ENCODE data around the gene YOD1.
A peak's percentile ranks its signal among the peaks of the same experiment; 100 is the strongest.

The YOD1 gene

DNA sequence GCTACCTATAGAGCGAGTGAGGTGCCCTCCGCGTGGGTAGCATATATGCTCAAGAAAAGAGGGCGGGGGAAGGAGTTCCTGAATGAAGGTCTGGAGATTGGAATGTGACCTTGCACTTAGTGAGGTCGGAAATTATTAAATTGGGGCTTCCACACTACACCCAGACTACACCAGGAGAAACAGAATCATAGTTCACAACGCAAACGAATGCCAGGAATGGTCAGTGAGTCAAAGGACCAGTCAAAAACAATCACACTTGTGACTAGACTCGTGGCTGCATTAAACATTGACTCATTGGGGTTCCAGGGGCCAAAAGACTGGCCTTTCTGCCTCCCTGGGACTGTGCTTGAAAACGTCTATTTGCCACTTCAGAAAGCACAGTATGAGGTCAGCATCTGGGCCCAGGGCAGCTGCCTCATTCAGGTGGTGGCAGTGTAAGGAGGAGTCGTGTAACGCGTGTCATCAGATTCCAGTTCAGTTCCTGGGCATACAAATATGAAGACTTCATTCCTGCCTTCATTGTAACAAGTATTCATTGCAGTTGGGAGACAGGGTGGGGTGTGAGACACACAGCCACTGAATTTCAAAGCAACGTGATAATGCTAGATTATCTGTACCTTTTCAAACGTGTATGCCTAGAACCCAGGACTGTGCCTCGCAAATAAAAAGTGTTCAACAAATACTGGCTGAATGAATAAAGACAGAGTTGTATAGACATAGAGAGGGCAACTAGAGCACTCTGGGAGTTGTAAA lies at the start of gene YOD1:
Gene YOD1 (minus strand): TSS at position 18 of the 753 bp plus-strand sequence. CDS start 178 bp downstream, outside the sequence.
- H3K4me3 ChIP-seq (ENCODE audit: low read depth, low read length): peak within 1 kb of the TSS; percentile 92

DNA sequence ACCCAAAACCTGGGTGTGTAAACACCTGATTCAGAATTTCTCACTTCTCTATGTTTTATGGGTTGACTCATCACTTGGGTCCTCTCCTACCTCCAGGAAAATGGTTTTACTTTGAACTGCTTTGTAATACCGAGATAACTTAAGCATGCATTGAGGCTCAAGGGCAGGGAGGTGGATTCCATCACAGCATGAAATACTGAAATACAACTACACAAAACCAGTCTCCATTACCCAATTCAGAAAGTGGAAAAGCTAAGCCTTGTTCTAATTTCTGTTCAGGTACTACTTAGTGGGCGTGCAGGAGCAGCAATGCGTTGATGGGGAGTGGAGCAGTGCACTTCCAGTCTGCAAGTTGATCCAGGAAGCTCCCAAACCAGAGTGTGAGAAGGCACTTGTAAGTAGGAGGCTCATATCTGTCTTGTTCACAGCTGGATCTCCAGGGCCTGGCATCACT lies 46.9 kb upstream of the YOD1 start:
- H3K4me3 ChIP-seq (ENCODE audit: low read depth, low read length): no peak overlapping the region

DNA sequence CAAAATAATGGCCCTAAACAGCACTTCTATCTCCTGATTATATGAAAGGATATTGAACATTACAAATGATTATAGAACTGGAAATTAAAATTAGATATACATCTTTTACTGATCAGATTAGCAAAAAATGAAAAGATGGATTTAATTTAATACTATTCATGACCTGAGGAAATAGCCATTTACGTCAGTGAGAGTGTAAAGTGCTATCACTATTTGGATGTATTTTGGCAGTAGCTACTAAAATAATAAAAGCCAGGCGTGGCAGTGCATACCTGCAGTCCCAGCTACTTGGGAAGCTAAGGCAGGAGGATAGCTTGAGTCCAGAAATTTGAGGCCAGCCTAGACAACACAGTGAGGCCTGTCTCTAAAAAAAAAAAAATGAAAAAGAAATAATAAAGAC lies 42.9 kb upstream of the YOD1 start:
- no peak overlapping the region for H3K4me3 ChIP-seq (ENCODE audit: low read depth, low read length)

DNA sequence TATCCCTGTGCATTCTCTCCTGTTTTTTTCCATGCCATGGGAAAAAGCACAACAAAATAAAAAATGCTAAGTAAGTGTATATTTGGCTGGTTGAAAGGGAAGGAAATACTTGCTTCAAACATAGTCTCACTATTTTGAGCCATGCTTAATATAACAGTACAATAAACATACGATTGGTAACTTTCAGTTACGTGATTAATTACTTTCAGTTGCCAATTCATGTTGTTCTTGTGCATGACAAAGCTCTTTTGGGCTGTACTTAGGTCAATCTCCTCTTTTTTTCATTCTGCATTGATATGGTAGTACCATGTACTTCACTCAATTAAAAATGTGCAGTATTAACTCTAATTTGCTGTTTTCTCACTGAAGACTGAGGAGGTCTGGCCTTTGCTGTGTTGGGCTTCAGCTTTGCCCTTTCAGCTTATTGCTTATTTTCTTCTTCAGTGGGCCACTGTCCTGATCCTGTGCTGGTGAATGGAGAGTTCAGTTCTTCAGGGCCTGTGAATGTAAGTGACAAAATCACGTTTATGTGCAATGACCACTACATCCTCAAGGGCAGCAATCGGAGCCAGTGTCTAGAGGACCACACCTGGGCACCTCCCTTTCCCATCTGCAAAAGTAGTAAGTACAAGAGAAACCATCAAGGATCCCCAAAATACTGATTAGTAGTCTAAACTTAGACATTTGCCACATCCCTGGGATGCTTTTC lies 40.3 kb upstream of the YOD1 start:
- H3K4me3 ChIP-seq (ENCODE audit: low read depth, low read length): no peak overlapping the region

DNA sequence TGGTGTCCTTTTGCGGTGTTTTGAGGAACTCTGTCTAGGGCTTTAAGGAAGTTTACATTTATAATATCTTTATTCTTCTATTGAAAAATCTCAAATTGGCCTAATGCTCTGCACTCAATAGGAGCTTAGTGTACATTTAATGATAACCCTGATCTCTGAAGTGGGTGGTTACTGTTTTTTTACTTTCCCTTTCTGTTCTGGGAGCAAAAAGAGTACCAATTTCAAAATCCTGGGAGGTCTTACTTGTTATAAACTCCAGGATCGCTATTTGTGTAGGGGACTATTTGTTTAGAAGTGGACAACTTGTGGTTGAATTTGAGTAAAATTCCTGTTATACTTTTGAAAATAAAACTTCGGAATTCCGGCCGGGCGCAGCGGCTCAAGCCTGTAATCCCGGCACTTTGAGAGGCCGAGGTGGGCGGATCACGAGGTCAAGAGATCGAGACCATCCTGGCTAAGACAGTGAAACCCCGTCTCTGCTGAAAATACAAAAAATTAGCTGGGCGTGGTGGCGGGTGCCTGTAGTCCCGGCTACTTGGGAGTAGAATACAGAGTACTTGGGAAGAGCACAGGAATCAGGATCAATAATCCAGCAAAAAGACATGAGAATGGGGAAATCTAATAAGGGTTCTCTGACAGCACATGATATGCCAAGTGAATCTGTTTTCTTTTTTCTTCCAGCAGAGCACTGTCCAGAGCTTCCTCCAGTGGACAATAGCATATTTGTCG lies 38.8 kb upstream of the YOD1 start:
- H3K4me3 ChIP-seq (ENCODE audit: low read depth, low read length): no peak overlapping the region

DNA sequence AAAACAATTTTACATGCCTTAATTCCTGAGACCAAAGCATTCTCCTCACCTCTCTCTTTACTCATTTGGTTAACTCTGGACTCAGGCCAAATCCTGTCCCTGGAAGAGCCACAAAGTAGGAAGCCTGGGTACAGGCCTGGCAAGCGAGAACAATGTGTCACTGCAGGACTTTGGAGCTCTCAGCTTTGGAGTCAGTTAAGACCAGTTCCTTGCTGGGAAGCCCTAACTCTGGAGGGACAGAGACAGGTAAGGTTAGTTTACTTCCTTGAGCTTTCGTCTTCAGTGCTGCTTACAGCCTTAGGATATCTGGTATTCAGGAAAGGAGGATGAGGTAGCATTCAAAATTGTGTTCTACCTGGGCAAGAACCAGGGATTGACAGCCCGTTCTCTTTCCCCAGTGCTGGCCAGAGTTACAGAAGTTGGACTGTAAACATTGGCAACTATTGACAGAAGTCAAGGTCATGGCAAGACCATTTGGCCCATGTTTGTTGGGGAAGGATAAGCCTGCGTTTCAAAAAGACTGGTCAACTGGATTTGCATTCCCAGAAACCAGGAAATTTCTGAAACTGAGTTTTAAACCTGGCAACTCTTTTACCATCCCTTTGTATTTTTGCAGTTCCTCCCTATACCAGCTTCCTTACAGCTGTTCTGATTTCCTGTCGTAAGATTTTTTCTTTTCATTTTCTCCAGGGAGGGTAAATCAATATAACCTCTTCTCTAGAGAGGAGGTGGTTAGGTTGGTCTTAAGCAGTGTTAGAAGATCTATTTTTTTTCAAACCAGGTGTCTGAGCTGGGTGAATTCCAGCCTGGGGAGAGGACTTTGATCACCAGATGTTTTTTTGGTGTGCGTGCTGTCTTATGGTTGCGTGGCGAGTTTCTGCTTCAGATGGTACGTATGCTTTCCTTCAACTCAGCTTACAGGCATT lies 38.0 kb upstream of the YOD1 start, which contains the start of gene C4BPB:
Gene C4BPB (plus strand): TSS at position 160 of the 926 bp plus-strand sequence. CDS start 672 bp downstream, at position 832.
- no peak within 1 kb of the TSS for H3K4me3 ChIP-seq (ENCODE audit: low read depth, low read length)

DNA sequence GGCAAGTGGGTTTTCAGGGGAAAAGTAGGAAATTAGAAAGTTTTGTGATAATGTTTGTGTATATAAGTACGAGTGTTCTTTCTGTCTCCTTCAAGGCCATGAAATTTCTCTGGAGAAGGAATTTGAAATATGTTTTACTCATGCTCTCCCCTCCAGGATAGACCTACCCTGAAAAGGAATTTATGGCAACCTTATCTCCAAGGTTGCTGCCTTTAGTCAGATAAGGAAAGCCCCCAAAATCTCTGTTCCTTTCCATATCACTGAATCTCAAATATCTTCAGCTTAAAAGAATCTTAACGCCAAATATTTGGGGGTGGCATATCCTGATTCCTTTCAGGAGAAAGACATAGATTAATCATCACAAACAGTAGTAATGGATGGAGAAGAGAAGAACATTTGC lies 37.2 kb upstream of the YOD1 start:
- no peak overlapping the region for H3K4me3 ChIP-seq (ENCODE audit: low read depth, low read length)

DNA sequence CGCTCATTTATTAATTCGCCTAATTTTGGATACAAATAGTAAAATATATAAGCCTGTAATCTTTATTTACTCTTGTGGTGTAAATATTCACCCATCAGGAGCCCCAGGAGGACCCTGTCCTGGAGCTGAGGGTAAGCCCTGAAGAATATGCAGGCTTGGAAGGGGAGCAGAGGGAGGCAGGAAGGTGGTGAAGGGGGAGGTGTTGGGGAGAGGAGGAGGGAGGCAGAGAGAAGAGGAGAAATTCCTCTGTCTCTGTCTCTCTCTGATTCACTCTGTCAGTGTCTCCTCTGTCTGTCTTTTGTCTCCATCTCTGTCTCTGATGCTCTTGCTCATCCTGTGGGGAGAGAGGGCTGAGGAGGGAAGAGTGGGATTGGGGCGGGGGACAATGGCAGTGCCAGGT lies 34.9 kb upstream of the YOD1 start:
- no peak overlapping the region for H3K4me3 ChIP-seq (ENCODE audit: low read depth, low read length)

DNA sequence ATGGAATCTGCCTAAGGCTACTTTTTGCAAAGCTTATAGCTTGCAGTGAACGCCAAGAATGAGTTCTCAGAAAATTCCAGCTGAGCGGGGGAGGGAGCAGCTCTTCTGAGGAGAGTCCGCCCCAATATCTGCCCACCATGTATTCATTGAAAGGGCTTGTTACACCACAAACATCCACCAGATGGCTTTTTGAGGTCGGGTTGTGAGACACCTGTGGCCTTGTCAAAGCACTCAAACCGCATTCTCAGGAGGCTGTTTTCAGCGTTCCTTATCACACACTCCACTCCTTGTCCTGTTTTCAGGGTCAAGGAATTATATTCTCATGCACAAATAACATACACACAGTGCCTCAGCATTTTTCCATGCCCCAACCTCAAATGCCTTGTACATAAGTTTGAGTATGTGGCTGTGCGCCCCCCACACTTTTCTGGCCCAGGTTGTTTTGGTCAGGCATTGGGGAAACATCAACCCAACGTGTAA lies 33.7 kb upstream of the YOD1 start:
- H3K4me3 ChIP-seq (ENCODE audit: low read depth, low read length): no peak overlapping the region

DNA sequence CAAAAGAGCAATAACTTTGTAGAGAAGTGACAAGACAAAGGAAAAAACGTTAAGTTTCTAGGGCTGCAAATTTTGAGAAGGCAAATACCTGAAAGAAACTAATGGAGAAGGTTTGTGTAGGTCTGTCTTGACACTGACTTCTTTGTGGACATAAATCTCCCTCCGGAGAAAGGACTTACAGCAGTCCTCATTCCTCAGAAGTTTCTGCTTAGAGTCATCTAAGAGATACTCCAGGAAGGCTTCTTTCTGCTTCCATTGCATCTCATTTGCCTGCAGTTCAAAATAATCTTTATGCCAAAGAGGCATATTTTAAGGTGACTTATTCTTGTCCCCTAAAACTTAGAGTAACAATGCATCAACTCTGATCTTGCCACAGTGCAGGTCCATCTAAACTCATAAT lies 33.2 kb upstream of the YOD1 start:
- H3K4me3 ChIP-seq (ENCODE audit: low read depth, low read length): no peak overlapping the region

DNA sequence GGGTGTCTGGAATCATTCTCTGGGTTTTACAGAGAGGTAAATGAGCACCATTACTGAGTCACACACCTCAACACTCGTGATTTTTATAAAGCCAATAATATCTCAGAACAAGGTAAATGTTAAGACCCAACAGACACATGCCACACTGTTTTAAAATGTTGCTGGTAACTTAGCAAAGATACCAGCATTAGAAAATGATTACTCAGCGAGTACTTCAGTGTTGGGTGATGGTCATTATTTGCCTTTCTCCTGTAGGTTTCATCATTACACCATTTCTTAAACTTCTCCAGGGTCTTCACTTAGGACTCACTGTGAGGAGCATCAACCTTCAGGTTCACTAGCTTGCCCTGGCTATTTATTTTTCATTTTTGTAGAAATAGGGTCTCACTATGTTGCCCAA lies 30.8 kb upstream of the YOD1 start:
- no peak overlapping the region for H3K4me3 ChIP-seq (ENCODE audit: low read depth, low read length)

DNA sequence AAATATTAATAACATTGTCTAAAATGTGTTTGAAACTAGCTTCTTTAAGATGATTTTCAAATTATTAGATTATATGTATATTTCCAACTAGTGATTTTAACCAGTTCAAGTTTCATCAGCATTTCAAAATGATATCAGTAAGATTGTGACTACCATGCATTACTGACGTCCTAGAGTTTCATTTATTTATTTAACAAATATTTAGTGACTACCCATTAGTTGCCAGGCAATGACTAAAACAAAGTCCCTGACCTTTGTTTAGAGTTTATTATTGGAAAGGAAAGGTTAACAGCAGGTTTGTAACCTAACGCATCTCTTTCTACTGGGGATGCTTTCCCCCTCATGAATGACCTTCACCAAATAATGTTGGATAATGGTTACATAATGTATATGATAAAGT lies 30.1 kb upstream of the YOD1 start:
- no peak overlapping the region for H3K4me3 ChIP-seq (ENCODE audit: low read depth, low read length)

DNA sequence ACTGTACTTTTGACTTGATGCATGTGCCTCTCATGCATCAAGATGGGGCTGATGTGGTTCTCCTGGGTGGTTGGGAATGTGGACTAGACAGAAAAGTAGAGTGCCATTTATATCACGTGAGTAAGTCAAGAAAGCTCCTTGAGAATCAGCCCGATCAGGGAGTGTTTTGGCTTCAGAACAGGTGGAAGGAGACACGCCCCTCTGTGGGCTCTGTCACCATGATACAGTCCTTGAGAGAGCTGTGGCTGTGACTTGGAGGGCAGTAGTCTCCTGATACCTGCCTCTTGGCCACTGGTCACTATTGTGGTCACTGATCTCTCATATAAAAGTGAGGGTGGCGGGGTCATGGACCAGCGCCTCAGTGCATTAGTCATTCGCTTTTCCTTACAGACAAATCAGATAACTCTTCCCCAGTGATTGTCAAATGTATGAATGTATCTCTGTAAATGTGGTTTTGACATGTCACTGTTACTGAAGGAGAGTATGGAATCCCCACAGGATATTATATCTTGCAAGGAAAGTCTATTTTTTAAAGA lies 28.8 kb upstream of the YOD1 start:
- H3K4me3 ChIP-seq (ENCODE audit: low read depth, low read length): no peak overlapping the region

DNA sequence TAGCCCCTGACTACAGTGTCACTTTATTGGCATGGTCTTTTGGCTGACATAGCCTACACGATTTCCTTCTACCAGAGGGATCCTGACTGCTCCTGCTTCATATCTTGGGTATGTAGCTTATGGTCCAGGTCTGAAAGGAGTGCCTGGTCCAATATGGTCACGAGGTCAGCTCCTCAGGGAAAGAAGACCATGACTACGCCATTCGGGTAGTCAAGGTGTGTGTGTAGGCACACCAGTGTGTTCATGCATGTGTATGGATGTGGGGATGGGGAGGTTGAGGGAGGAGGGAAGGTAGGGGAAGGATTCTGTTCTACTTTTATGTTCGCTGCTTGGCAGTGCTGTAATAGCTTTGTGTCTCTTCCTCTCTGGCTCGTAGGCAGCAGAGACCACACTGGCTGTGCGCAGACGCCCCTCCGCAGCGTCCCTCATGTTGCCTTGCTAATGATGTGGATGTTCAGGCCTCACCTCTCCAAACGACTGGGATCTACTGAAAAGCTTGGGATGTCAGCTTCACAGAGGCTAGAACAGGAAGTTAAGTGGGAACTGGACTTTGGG lies 27.6 kb upstream of the YOD1 start:
- no peak overlapping the region for H3K4me3 ChIP-seq (ENCODE audit: low read depth, low read length)

DNA sequence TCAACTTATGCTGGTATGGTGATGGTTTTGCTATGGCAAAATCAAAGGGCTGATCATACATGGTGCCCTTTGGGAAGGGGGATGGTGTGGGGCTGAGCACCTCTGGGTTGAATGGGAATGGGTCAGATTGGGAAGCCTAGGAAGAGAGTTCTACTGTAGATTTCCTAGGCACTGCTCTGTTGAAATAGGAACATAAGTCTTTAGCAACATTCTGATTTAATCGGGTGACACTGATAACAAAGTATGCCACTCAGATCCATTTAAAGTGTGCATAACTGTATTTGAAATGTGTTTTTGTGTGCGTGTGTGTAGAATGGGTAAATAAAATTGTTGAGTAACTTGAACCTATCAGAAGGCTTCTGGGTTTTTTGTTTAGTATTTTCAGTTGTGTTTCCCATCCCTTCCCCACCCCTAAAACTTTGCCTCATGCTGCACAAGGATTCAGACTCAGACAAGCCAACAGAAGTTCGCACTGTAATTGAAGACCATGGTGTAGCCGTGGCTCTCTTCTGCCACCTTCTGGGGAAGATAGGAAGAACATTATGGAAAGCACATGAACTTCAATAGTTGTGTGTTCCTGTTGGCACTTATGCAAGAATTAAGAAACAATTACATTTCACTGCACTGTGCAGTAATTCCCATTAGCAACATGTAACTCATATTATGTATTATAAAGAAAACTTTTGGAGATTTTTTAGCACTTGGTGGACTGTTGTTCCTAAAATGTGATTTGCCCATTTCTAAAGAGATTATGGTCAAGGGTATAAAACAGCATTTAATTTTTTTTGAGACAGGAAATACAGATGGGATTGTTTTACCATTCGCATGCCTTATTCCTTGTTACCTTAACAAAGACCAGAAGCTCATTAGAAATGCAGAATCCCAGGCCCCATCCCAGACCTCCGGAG lies 26.7 kb upstream of the YOD1 start:
- no peak overlapping the region for H3K4me3 ChIP-seq (ENCODE audit: low read depth, low read length)

DNA sequence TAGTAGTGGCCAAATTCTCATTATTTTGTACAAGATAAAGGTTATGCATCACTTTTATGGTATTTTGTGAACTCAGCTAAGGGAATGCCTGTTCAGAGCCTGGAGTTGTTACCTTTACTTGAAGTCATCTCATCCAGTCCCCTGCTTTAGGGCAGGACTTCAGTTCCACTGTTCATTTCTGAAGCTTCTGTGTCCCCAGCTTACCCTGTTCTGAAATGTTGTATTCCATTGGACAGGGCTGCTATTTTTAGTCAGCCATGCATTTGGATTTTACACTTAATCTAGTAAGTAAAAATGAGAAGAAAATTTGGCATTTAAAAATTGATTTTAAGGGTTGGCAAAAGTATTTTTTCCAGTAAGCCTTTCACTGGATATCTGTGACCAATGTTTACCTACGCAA lies 26.0 kb upstream of the YOD1 start:
- H3K4me3 ChIP-seq (ENCODE audit: low read depth, low read length): no peak overlapping the region

DNA sequence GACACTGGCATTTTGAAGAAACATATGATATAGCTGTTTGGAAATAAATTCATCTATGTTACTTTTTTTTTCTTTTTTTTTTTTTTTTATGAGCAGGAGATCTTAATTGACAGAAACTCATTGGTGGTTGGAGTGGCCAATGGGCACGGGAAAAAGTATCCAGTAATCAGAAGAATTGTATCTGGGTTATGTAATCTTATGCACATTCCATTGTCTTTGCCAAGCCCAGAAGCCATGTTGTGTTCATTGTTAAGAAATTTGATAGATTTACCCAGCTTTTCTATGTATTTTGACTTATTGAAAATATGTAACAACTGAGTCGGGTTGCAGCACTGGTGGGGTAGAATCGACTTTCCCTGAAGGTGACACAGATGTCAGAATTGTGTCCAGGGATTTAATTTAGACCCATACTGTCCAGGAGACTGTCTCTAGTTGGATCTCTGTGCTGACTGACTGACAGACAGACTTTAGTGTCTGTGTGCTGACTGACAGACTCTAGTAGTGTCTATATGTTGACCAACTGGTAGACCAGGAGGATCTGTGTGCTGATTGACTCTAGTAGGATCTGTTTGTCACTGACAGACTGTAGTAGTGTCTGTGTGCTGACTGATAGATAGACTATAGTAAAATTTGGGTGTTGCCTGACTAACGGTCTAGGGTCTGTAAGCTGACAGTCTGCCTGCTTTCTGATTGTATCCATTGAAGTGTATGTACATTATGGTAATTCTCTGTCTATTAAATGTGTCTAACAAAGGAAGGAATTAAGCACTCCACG lies 25.4 kb upstream of the YOD1 start:
- no peak overlapping the region for H3K4me3 ChIP-seq (ENCODE audit: low read depth, low read length)
